GM19324 (cell line): ENCODE results near the gene SLC16A1.
"Not testable (repeated sequence)": the region's sequence is repeated elsewhere in the genome, so short reads cannot be mapped to it uniquely, and the experiment has no call there.

ENCODE experiments used
- ATAC-seq: cut with Tn5 transposase; IDR thresholded peaks from one replicate; pipeline ENCODE4 v1.9.1; 2021; ENCODE audit warnings: mild to moderate bottlenecking, moderate library complexity; ENCODE audit not compliant: unreplicated experiment, low FRiP score

SLC16A1 gene

DNA sequence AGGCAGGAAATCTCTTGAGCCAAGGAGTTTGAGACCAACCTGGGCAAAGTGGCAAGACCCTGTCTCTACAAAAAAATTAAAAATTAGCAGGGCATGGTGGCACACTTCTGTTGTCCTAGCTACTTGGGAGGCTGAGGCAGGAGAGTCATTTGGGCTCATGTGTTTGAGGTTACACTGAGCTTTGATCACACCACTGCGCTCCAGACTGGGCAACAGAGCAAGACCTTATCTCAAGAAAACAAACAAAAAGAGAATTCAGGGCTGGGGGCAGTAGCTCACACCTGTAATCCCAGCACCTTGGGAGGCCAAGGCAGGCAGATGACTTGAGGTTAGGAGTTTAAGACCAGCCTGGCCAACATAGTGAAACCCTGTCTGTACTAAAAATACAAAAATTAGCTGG lies 17.8 kb upstream of the SLC16A1 start:
- ATAC-seq = no peak

GRCh38 chr1:112971006-112971405 lies 15.0 kb upstream of the SLC16A1 start:
- ATAC-seq = no peak

GRCh38 chr1:112964347-112964746 lies 8.4 kb upstream of the SLC16A1 start:
- no peak for ATAC-seq

DNA sequence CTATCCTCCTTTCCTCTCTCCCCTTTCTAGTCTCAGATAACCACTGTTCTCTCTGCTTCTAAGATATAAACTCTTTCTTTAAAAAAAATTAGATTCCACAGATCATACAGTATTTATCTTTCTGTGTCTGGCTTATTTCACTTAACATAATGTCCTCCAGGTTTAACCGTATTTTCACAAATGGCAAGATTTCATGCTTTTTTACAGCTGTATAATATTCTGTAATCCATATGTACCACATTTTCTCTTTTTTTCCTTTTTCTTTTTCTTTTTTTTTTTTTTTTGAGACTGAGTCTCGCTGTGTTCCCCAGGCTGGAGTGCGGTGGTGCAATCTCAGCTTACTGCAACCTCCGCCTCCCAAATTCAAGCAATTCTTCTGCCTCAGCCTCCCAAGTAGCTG lies 5.1 kb upstream of the SLC16A1 start:
- ATAC-seq = no peak

DNA sequence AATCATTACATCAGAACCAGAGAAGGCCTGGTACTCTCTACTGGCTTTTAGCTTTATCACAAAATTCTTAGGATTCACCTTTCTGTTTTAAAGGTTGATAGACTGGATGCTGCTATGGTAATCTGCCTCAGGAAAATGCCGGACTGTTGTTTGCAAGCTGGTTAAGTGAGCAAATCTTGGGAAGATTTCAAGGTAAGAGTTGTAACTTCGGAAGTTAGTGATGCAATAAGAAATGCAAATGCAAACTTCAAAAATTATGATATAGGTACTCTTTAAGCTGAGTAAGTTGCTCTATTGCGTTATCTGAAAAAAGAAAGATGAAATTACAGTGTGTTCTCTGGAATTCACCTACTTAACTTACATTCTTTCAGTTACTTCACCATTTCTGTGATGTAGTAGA lies 4.4 kb upstream of the SLC16A1 start:
- ATAC-seq = no peak

GRCh38 chr1:112958236-112958635 lies 2.2 kb upstream of the SLC16A1 start:
- not testable (repeated sequence) for ATAC-seq

DNA sequence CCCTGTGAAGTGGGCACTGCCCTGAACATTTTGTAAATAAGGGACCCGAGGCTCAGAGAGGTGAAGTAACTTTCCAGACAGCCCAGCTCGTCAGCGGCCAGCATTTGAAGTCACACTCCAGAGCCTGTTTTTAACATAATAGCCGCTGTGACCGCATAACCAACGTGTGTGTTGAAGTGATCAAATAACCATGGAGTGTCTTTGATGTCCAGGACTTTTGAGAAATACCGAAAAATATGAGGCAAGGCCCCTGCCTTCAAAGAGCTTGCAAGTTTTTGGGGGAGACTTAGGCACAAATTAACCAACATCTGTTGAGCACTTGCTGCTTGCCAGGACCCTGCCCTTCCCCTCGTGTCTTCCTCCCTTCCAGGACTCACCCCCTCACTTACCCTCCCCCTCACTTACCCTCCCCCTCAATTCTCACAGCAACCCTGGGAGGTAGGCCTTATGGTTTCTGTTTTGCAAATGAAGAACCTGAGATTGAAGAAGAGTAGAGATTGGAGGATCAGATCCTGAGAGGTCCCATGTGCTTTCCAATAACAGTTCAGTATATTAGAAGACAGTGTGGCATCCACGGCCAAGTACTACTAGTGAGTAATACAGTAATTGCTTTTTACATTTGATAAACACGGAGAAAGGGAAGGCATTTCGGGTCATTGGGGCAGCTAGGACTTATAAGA lies 1.3 kb upstream of the SLC16A1 start:
- peak; percentile 28 for ATAC-seq

- ATAC-seq = peak; percentile 6
These were observed 642 bp upstream of the SLC16A1 start for GRCh38 chr1:112956544-112957132.

DNA sequence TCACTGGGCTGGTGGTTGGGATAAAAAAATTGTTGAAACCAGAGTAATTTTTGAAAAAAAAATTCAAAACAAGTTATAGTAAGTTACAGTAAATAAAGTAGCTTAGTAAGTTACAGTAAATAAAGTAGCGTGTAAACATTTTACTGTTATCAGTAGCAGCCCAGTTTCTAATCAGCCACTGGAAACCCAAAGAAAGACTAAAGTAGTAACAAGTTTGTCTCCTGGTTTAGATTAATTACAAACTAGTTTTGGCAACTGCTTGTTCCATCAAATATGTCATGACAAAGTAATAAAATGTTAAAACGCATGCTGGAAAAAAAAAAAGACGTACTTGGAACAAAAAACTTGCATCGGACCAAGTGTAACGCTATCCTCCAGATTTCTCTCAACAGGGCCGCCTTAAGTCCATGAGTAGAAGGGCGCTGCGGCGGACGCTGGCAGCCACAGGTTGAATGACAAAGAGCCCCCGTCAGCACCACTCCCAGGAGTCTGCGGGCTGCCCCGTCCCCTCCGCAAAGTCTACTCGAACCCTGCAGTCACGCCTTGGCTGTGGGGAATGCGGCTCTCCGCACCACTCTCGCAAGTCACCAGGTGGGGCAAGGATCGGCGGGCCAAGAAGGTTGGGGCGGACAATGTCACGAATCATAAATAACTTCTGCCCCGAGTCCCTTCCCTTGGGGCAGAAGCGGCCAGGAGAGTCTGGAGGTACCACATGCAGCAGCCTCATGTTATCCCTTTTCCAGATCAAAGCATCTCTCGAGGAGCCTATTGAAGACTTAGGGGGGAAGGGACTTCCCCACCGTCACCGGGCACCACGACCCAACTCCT lies 837 bp downstream of the SLC16A1 start:
- peak; percentile 20 for ATAC-seq

DNA sequence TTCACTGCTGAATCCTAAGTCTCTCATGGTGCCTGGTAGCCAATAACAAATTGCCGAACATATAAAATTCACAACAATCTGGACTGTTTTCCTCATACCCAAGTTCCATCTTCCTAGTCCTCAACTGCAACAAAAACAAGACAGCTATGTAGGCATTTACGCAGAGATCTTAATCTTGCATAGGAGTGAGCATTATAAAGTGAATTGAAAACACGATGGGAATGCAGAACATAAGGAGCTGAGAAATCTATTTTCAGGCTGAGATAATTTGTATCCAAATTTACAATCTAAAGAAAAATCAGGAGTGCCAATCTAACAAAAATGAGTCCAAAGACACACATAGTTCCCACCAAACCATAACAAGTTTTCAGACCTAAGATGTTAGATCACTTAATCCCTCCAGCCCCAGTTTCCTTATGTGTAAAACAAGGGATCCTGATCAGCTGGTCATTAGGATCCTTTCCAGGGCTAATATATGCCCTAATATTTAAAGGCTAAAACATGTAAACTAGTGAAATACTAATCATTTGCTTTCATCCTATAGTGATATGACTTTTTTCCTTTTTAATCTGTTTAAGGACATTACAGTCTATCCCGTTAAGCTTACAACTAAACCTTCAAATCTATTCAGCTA lies 1.9 kb downstream of the SLC16A1 start:
- ATAC-seq = no peak

- no peak for ATAC-seq
These were observed 5.6 kb downstream of the SLC16A1 start for GRCh38 chr1:112950426-112950825.

- no peak for ATAC-seq
These were observed 9.3 kb downstream of the SLC16A1 start for GRCh38 chr1:112946683-112947082.

DNA sequence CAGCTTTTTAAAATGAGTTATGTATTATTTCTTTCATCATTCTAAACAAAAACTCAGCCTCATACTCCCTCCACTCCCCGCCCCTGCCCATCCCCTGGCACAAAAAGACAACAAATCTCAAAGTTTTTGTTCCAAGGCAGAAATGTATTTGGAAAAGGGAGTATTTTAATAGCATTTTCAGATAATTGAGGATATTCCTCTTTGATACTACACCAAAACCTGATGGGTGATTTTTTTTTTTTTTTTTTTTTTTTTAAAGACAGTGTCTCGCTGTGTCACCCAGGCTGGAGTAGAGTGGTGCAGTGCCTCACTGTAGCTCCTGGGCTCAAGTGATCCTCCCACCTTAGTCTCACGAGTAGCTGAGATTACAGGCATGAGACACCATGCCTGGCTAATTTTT lies 16.2 kb downstream of the SLC16A1 start:
- no peak for ATAC-seq

- no peak for ATAC-seq
These were observed 17.8 kb downstream of the SLC16A1 start for GRCh38 chr1:112938210-112938609.

- no peak for ATAC-seq
These were observed 18.5 kb downstream of the SLC16A1 start for GRCh38 chr1:112937495-112937894.

DNA sequence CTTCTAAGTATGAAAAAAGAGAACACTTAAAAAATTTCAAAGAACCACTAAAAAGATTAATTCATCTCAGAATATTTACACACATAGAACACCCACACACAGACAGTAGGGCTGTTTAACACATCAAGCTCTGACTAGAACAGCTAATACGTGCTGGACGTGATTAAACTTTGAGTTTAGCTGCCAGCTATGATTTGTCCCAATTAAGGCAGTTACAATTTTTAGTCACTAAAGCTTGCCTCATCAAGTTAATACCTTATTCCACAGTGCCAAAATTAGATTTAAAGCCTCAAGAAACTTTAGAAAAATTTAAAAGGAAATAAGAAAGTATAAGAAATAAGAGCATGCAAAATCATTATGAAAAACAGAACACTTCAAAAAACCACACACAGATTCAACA lies 18.9 kb downstream of the SLC16A1 start:
- no peak for ATAC-seq

DNA sequence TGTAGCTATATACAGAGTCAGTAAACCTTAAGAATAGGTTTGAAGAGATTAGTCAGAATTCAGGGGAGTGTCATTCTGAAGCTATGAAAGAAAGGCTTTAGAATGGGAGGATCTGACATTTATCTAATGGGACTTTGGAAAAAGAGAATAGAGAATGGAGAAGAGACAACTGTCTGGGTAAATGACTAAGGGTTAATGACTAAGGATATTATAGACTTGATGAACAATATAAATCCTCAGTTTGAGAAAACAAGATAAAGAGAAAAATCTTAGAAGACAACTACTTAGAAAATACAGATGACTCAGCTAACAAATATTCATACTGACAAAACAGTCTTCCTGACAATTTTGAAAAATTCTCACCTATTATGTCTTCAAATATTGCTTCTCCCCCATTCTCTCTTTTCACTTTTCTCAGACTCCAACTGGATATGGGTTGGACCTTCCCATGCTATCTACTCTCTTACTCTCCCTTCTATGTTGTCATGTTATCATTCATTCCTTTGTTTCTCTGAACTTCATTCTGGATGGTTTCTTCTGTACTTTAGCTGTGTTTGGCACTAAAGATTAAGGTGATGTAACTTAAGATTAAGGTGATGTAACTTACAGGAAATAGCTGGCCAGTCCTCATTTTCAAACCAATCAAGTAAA lies 20.4 kb downstream of the SLC16A1 start:
- ATAC-seq = no peak

GRCh38 chr1:112934577-112934976 lies 21.4 kb downstream of the SLC16A1 start:
- ATAC-seq = no peak

DNA sequence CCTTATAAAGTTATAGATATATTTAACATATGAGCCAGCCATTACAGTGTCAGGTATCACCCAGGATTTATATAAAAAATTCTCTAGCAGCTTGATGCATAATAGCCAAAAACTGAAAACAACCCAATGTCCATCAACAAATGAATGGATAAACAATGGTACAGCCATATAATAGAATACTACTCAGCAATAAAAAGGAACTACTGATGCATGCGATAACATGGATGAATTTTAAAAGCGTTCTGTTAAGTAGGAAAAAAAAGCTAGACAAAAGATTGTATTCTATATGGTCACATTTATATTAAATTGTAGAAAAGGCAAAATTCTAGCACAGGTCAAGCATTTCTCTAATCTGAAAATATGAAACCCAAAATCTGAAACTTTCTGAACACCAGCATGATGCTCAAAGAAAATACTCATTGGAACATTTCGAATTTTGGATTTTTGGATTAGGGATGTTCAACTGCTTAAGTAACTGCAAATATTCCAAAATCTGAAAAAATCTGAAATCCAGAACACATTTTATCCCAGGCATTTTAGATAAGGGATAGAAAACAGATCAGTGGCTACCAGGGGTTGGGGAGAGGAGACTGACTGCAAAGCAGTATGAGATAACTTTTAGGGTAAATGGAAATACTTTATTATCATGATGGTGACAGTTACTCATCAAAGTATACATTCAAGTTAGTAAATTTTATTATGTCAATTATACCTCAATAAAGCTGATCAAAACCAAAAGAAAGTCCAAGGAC lies 22.0 kb downstream of the SLC16A1 start:
- ATAC-seq = no peak

DNA sequence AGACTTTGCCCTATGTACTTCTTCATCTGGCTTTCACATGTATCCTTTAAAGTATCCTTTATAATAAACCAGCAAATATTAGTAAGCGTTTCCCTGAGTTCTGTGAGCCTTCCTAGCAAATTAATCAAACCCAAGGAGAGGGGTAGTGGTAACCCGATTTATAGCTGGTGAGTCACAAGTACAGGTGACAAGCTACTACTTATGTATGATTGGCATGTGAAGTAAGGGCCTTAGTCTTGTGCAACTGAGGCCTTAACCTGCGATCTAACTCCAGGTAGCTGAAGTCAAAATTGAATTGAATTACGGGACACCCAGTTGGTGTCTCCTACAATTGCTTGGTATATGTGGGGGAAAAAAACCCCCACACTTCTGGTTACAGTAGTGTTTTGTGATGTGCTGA lies 26.0 kb downstream of the SLC16A1 start:
- ATAC-seq = no peak
